ENCODE data around the gene DCAF16.

DNA sequence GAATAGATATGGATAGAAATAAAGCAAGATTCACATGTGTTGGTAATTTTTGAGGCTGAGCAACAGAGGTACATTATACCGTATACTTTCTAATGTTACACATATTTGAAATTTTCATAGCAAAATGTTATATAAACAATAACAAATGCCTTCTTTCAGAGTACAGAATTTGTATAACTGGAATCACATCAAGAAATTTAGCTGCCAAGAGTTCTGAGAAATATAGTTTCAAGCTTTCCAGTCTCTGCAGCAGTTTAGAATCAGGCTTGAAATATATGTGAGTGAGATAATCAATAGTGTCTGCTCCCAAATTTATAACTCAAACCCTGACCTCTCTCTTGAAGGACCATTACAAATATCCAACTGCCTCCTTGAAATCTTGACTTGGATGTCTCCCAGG is 52.9 kb downstream of the DCAF16 start:
- TF ChIP-seq, protein P1, sequence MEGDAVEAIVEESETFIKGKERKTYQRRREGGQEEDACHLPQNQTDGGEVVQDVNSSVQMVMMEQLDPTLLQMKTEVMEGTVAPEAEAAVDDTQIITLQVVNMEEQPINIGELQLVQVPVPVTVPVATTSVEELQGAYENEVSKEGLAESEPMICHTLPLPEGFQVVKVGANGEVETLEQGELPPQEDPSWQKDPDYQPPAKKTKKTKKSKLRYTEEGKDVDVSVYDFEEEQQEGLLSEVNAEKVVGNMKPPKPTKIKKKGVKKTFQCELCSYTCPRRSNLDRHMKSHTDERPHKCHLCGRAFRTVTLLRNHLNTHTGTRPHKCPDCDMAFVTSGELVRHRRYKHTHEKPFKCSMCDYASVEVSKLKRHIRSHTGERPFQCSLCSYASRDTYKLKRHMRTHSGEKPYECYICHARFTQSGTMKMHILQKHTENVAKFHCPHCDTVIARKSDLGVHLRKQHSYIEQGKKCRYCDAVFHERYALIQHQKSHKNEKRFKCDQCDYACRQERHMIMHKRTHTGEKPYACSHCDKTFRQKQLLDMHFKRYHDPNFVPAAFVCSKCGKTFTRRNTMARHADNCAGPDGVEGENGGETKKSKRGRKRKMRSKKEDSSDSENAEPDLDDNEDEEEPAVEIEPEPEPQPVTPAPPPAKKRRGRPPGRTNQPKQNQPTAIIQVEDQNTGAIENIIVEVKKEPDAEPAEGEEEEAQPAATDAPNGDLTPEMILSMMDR (IDR thresholded peaks at IDR 0.05 in 2 of 3, conservative IDR thresholded peaks at IDR 0.05 in 1 of 3; ENCODE audit: borderline replicate concordance in 1 of 3, insufficient read depth in 1 of 3, low read depth in 2 of 3, low read length in 2 of 3), result no peak
- TF ChIP-seq POLR2AphosphoS5 (IDR thresholded peaks at IDR 0.05; ENCODE audit: low read depth, low read length) (no peak), EZH2 (IDR thresholded peaks at IDR 0.05) (no peak), POLR2A (IDR thresholded peaks at IDR 0.05; ENCODE audit: borderline replicate concordance, extremely low read depth, insufficient read depth, insufficient read length) (no peak)
